Mesothelial cell of epicardium (in vitro differentiated cells): ENCODE measurements around the gene ZMIZ2. TPM values are rescaled to one million over a fixed set of nuclear protein-coding genes. Genes with fewer than 3 reads are reported as not detected.
"Not testable (repeated sequence)": the region's sequence is repeated elsewhere in the genome, so short reads cannot be mapped to it uniquely, and the experiment has no call there.

Experiments
- DNase-seq, 2 experiments: peaks; one replicate each; pipeline ENCODE4 v3.0.0; 2021; ENCODE audit warnings: low spot score in 2 of 2; ENCODE audit not compliant: unreplicated experiment in 2 of 2
- H3K27ac Mint-ChIP-seq: 2 replicates; pipeline ENCODE4 v1.8.0; 2021; ENCODE audit warnings: mixed read lengths
- H3K27me3 Mint-ChIP-seq: 2 replicates; pipeline ENCODE4 v1.8.0; 2021; ENCODE audit warnings: low read depth, mixed read lengths
- H3K36me3 Mint-ChIP-seq: 2 replicates; pipeline ENCODE4 v1.8.0; 2021; ENCODE audit warnings: mixed read lengths
- H3K4me1 Mint-ChIP-seq: 2 replicates; pipeline ENCODE4 v1.8.0; 2021; ENCODE audit warnings: mixed read lengths
- H3K4me3 Mint-ChIP-seq: 2 replicates; pipeline ENCODE4 v1.8.0; 2021; ENCODE audit warnings: mild to moderate bottlenecking, moderate library complexity, mixed read lengths
- H3K9me3 Mint-ChIP-seq: 2 replicates; pipeline ENCODE4 v1.8.0; 2021; ENCODE audit warnings: mixed read lengths
- total RNA-seq: library from RNA; stranded (reverse); gene quantifications from 3 replicates; pipeline ENCODE4 v1.2.1, GENCODE V29; 2021
- TF ChIP-seq, protein P1 (sequence below): fragments of 200-600 bp; sonication (generic); IDR thresholded peaks from one replicate; pipeline ENCODE4 v1.5.0; 2021; ENCODE audit warnings: antibody characterized with exemption; ENCODE audit not compliant: unreplicated experiment

Gene ZMIZ2
- total RNA-seq, 1 donor from 2014 or later, result 164 TPM

DNA sequence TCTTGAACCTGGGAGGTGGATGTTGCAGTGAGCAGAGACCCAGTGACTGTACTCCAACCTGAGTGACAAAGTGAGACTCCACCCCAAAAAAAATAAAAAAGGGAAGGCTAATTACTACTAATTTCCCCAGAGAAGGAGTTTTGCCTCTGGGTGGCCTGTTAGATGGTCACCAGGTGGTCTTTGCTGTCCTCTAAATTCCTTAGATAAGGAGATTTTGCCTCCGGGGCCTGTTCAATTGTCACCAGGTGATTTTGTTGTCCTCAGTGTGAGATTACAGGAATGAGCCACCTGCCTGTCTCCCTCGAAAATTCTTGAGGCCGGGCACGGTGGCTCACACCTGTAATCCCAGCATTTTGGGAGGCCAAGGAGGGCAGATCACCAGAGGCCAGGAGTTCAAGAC is 24.4 kb upstream of the ZMIZ2 start:
- TF ChIP-seq, protein P1, sequence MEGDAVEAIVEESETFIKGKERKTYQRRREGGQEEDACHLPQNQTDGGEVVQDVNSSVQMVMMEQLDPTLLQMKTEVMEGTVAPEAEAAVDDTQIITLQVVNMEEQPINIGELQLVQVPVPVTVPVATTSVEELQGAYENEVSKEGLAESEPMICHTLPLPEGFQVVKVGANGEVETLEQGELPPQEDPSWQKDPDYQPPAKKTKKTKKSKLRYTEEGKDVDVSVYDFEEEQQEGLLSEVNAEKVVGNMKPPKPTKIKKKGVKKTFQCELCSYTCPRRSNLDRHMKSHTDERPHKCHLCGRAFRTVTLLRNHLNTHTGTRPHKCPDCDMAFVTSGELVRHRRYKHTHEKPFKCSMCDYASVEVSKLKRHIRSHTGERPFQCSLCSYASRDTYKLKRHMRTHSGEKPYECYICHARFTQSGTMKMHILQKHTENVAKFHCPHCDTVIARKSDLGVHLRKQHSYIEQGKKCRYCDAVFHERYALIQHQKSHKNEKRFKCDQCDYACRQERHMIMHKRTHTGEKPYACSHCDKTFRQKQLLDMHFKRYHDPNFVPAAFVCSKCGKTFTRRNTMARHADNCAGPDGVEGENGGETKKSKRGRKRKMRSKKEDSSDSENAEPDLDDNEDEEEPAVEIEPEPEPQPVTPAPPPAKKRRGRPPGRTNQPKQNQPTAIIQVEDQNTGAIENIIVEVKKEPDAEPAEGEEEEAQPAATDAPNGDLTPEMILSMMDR, result no peak
- no peak for DNase-seq
- no peaks in the 10 kb centered on the region for H3K27me3 Mint-ChIP-seq
- peaks cover 4% of the 10 kb centered on the region for H3K9me3 Mint-ChIP-seq
- peaks cover 4% of the 10 kb centered on the region for H3K4me1 Mint-ChIP-seq
- no peak overlapping the region for H3K4me3 Mint-ChIP-seq
- H3K36me3 Mint-ChIP-seq, result peaks cover 4% of the 10 kb centered on the region
- H3K27ac Mint-ChIP-seq, result no peak overlapping the region

GRCh38 chr7:44726250-44726649 is 22.4 kb upstream of the ZMIZ2 start:
- not testable (repeated sequence) for H3K9me3 Mint-ChIP-seq, DNase-seq, H3K36me3 Mint-ChIP-seq, H3K27me3 Mint-ChIP-seq, H3K4me3 Mint-ChIP-seq, H3K4me1 Mint-ChIP-seq, H3K27ac Mint-ChIP-seq

DNA sequence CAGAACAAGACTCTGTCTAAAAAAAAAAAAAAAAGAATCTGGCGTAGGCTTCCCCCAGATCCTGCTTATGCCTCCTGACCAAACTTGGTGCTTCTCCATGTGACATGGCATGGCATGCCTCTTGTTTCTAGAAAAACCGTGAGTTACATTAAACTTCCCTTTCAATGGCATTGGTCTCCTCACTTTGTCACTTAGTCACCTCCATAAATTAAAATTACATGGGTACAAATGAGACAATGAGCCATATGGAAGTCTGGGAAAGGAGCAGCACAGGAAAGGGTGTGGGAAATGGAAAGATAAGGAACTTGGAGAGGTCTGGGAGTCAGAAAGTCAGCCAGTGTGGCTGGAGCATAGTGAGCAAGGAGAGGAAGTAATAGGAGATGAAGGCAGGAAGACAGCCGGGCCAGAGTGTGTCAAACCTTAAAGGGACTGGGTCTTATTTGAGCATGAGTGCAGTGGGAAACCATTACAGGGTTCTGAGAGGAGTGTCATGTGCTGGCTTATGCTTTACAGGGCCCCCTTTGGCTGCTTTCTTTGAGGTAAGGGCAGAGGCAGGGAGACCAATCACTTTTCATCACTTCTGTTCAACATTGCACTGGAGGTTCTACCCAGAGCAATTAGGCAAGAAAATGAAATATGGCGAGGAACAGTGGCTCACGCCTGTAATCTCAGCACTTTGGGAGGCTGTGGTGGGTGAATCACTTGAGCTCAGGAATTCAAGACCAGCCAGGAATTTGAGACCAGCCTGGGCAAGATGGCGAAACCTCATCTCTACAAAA is 21.3 kb upstream of the ZMIZ2 start:
- no peak for DNase-seq
- H3K4me3 Mint-ChIP-seq, result no peak overlapping the region
- H3K27ac Mint-ChIP-seq, result no peak overlapping the region

GRCh38 chr7:44727937-44728262 is 20.7 kb upstream of the ZMIZ2 start:
- DNase-seq, result no peak
- H3K4me3 Mint-ChIP-seq, result no peak overlapping the region
- H3K27ac Mint-ChIP-seq, result no peak overlapping the region
- H3K4me1 Mint-ChIP-seq, result peaks cover 4% of the 10 kb centered on the region
- H3K27me3 Mint-ChIP-seq, result no peaks in the 10 kb centered on the region
- H3K9me3 Mint-ChIP-seq, result no peaks in the 10 kb centered on the region
- TF ChIP-seq, protein P1, result no peak
- H3K36me3 Mint-ChIP-seq, result no peaks in the 10 kb centered on the region

More for the DNA sequence above, 21.3 kb upstream of the ZMIZ2 start:
- no peaks in the 10 kb centered on the region for H3K9me3 Mint-ChIP-seq
- H3K36me3 Mint-ChIP-seq, result no peaks in the 10 kb centered on the region
- H3K4me1 Mint-ChIP-seq, result peaks cover 4% of the 10 kb centered on the region
- H3K27me3 Mint-ChIP-seq, result no peaks in the 10 kb centered on the region
- TF ChIP-seq, protein P1, result no peak

DNA sequence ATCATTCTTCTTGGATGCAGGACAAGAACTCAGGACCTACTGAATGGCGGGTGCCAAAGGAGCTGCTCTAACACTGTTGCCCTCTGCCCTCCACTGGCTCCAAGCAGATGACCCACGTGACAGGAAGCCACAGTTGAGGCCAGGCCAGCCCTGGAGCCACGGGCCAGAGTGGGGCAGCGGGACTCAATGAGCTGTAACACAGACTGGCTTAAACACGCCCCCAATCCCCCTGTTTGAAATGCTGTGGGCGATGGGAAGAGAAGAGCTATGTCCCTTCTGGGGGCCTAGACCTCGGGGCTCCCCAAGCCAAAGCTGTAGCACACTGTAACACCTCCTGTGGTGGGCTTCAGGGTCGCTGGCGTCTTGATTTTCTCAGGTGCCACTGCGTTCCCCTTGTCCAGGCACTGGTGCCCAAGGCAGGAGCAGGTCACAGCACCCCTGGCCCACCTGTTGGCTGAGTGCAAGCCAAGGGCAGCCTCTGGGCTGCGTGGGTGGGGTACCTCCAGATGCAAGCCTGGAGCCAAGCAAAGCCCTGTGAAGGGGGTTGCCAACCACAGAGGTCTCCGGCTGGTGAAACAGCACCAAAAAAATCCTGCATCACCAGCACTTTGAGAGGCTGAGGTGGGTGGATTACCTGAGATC is 18.6 kb upstream of the ZMIZ2 start:
- DNase-seq, result no peak
- H3K4me1 Mint-ChIP-seq, result peaks cover 4% of the 10 kb centered on the region
- no peaks in the 10 kb centered on the region for H3K9me3 Mint-ChIP-seq
- TF ChIP-seq, protein P1, result no peak
- H3K27me3 Mint-ChIP-seq, result no peaks in the 10 kb centered on the region
- H3K27ac Mint-ChIP-seq, result no peak overlapping the region
- H3K36me3 Mint-ChIP-seq, result no peaks in the 10 kb centered on the region
- H3K4me3 Mint-ChIP-seq, result no peak overlapping the region

DNA sequence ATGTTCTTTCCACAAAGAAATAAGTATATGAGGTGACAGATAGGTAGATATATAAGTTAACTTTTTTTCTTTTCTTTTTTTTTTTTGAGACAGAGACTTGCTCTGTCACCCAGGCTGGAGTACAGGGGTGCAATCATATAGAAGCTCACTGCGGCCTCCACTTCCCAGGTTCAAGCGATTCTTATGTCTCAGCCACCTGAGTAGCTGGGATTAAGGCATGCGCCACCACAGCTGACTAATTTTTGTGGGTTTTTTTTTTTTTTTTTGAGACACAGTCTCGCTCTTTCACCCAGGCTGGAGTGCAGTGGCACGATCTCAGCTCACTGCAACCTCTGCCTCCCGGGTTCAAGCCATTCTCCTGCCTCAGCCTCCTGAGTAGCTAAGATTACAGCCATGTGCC is 15.7 kb upstream of the ZMIZ2 start:
- H3K27ac Mint-ChIP-seq, H3K9me3 Mint-ChIP-seq, H3K4me1 Mint-ChIP-seq, H3K4me3 Mint-ChIP-seq, H3K36me3 Mint-ChIP-seq, H3K27me3 Mint-ChIP-seq, DNase-seq: not testable (repeated sequence)
